Tibial nerve (tissue), 3 donors: ENCODE results near the gene SZRD1.

Experiments
- POLR2A ChIP-seq, 2 donors: fragments of 450-650 bp; IDR thresholded peaks; one replicate each; pipeline ENCODE4 v1.6.1; 2017; ENCODE audit warnings: antibody characterized with exemption in 2 of 2, mild to moderate bottlenecking in 2 of 2, moderate library complexity in 2 of 2
- TF ChIP-seq, protein P1 (sequence below), 5 experiments: fragments of 200-600 bp in 3 of 5; fragments of 450-650 bp in 2 of 5; sonication (generic) in 3 of 5; IDR thresholded peaks; one replicate each; pipeline ENCODE4 v1.5.1; 2016 to 2019; ENCODE audit warnings: antibody characterized with exemption in 5 of 5, mild to moderate bottlenecking in 3 of 5, moderate library complexity in 2 of 5

- TF ChIP-seq, protein P1, sequence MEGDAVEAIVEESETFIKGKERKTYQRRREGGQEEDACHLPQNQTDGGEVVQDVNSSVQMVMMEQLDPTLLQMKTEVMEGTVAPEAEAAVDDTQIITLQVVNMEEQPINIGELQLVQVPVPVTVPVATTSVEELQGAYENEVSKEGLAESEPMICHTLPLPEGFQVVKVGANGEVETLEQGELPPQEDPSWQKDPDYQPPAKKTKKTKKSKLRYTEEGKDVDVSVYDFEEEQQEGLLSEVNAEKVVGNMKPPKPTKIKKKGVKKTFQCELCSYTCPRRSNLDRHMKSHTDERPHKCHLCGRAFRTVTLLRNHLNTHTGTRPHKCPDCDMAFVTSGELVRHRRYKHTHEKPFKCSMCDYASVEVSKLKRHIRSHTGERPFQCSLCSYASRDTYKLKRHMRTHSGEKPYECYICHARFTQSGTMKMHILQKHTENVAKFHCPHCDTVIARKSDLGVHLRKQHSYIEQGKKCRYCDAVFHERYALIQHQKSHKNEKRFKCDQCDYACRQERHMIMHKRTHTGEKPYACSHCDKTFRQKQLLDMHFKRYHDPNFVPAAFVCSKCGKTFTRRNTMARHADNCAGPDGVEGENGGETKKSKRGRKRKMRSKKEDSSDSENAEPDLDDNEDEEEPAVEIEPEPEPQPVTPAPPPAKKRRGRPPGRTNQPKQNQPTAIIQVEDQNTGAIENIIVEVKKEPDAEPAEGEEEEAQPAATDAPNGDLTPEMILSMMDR (IDR thresholded peaks at IDR 0.05): no peak
- no peak for TF ChIP-seq POLR2A (IDR thresholded peaks at IDR 0.05)
Measured at GRCh38 chr1:16418823-16419425, 51.9 kb downstream of the SZRD1 start.
